Activated CD8-positive, alpha-beta memory T cell treated with anti-CD3 and anti-CD28 coated beads for 4 hours (primary cell): ENCODE results near the gene PAM16.

Experiments used
- DNase-seq, 2 donors: peaks; one replicate each; pipeline ENCODE4 v3.0.0-alpha.2; 2020; ENCODE audit warnings: low read depth in 2 of 2

Gene PAM16

GRCh38 chr16:4371357-4372000 is 20.4 kb upstream of the PAM16 start, which contains the start of gene VASN:
Gene VASN (plus strand): TSS chr16:4371848. CDS start chr16:4380878, 9,030 bp downstream.
- peak; percentile 39 to 41 for DNase-seq

GRCh38 chr16:4370570-4371356 is 19.6 kb upstream of the PAM16 start:
- DNase-seq = no peak

- no peak for DNase-seq
Measured at GRCh38 chr16:4370151-4370550, 19.0 kb upstream of the PAM16 start.

- DNase-seq = no peak
Measured at GRCh38 chr16:4369007-4369733, 18.0 kb upstream of the PAM16 start.

GRCh38 chr16:4367393-4367856 is 16.3 kb upstream of the PAM16 start:
- no peak for DNase-seq

- no peak for DNase-seq
Measured at GRCh38 chr16:4366016-4366415, 14.9 kb upstream of the PAM16 start.

- no peak for DNase-seq
Measured at GRCh38 chr16:4365615-4366014, 14.5 kb upstream of the PAM16 start.

- DNase-seq = no peak
Measured at GRCh38 chr16:4365014-4365406, 13.9 kb upstream of the PAM16 start.

GRCh38 chr16:4364196-4365013 is 13.3 kb upstream of the PAM16 start:
- no peak for DNase-seq

GRCh38 chr16:4362476-4363135 is 11.5 kb upstream of the PAM16 start:
- DNase-seq = no peak

GRCh38 chr16:4361944-4362311 is 10.8 kb upstream of the PAM16 start:
- no peak for DNase-seq

GRCh38 chr16:4361033-4361943 is 10.2 kb upstream of the PAM16 start:
- DNase-seq = no peak

GRCh38 chr16:4360538-4361021 is 9.5 kb upstream of the PAM16 start:
- DNase-seq = no peak

GRCh38 chr16:4359914-4360313 is 8.8 kb upstream of the PAM16 start:
- no peak for DNase-seq

- peak; percentile 31 to 49 for DNase-seq
Measured at GRCh38 chr16:4358831-4359561, 7.9 kb upstream of the PAM16 start.

- DNase-seq = no peak
Measured at GRCh38 chr16:4358236-4358635, 7.1 kb upstream of the PAM16 start.

GRCh38 chr16:4356820-4357219 is 5.7 kb upstream of the PAM16 start:
- no peak for DNase-seq

- DNase-seq = no peak
Measured at GRCh38 chr16:4354512-4355409, 3.6 kb upstream of the PAM16 start.
